BJ (cell line): ENCODE measurements around the gene PDLIM5. TPM values are rescaled to one million over a fixed set of nuclear protein-coding genes. Genes with fewer than 3 reads are reported as not detected.

Source experiments
- CTCF ChIA-PET: fragments of 350-600 bp; formaldehyde crosslinking; extraction: SDS; loops from one replicate; lab custom pipeline; 2021; ENCODE audit warnings: antibody characterized with exemption, inconsistent platforms; lab: Yijun Ruan, JAX
- POLR2A ChIA-PET: fragments of 300-600 bp; sonication (Branson Sonifier 250); formaldehyde crosslinking; extraction: SDS; loops from one replicate; lab custom pipeline; 2021; ENCODE audit warnings: antibody characterized with exemption; lab: Charles Lee
- DNase-seq: peaks from one replicate; pipeline ENCODE4 v3.0.0-alpha.2; 2011; ENCODE audit warnings: low read depth
- H3K27me3 ChIP-seq: 2 replicates; pipeline ENCODE4 v1.6.0; 2011; ENCODE audit warnings: low read length; ENCODE audit not compliant: control insufficient read depth, insufficient read depth
- H3K36me3 ChIP-seq: 2 replicates; pipeline ENCODE4 v1.5.1; 2011; ENCODE audit warnings: low read length; ENCODE audit not compliant: control insufficient read depth, insufficient read depth
- H3K4me3 ChIP-seq: 2 replicates; pipeline ENCODE4 v1.5.1; 2011; ENCODE audit warnings: low read depth, mild to moderate bottlenecking, control low read depth, low read length
- polyA plus RNA-seq: library from polyadenylated mRNA; depleted of rRNA; stranded (reverse); fragments of >200 nt; gene quantifications from 2 replicates; pipeline ENCODE4 v1.2.3, GENCODE V29; 2011
- TF ChIP-seq, protein P1 (sequence below): IDR thresholded peaks from 2 replicates; pipeline ENCODE4 v1.5.1; 2011; ENCODE audit warnings: low read depth, mild to moderate bottlenecking, control low read depth, inconsistent platforms, low read length, moderate library complexity; ENCODE audit not compliant: insufficient read depth

PDLIM5 gene
- polyA plus RNA-seq, 1 experiment: 353 TPM

DNA sequence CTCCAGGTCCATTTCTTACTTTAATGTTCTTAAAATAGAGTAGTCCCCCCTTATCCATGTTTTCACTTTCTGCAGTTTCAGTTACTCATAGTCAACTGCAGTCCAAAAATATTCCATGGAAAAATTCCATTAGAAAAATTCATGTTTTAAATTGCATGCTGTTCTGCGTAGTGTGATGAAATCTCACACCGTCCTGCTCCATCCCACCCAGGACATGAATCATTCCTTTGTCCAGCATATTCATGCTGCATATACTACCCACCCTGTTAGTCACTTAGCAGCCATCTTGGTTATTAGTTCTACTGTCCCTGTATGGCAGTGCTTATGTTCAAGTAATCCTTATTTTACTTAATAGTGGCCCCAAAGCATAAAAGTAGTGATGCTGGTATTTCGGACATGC lies 5.4 kb upstream of the PDLIM5 start:
- no peaks in the 10 kb centered on the region for H3K27me3 ChIP-seq
- H3K4me3 ChIP-seq: no peak overlapping the region
- TF ChIP-seq, protein P1, sequence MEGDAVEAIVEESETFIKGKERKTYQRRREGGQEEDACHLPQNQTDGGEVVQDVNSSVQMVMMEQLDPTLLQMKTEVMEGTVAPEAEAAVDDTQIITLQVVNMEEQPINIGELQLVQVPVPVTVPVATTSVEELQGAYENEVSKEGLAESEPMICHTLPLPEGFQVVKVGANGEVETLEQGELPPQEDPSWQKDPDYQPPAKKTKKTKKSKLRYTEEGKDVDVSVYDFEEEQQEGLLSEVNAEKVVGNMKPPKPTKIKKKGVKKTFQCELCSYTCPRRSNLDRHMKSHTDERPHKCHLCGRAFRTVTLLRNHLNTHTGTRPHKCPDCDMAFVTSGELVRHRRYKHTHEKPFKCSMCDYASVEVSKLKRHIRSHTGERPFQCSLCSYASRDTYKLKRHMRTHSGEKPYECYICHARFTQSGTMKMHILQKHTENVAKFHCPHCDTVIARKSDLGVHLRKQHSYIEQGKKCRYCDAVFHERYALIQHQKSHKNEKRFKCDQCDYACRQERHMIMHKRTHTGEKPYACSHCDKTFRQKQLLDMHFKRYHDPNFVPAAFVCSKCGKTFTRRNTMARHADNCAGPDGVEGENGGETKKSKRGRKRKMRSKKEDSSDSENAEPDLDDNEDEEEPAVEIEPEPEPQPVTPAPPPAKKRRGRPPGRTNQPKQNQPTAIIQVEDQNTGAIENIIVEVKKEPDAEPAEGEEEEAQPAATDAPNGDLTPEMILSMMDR: no peak
- CTCF ChIA-PET: no interaction called here
- POLR2A ChIA-PET: no interaction called here
- no peaks in the 10 kb centered on the region for H3K36me3 ChIP-seq
- peak; percentile 61 for DNase-seq

DNA sequence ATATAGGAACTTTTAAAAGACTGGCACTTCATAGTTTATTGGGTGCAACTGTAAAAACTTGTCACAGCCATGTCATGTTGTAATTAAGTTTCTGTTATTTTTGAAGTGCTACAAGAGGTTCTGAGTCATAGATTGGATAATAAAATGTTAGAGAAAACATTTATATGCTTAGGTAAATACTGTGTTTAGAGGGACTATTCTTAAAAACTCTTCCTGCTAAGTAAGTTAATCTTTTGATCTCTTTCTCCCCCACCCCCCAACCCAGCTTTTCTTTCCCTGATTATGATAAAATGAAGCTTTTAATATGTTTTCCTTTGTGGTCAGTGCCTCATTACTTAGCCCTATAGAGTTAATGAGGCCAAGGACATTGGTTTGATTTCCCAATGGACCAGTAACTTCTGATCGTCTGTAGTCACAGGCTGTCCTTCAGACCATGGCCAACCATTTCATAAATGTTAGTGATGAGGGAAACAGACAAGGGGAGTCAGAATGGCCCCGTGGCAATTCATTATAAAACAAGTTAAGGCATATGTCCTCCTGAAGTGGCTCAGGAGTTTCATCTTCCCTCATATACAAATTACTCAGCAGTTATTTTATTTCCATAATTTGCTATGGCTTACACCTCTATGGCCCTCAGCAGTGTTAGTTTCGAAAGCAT lies 3.9 kb upstream of the PDLIM5 start:
- Histone ChIP-seq H3K27me3 (no peaks in the 10 kb centered on the region), H3K4me3 (no peak overlapping the region), H3K36me3 (no peaks in the 10 kb centered on the region)
- DNase-seq: no peak
- TF ChIP-seq, protein P1: no peak
- CTCF ChIA-PET: no interaction called here
- POLR2A ChIA-PET: no interaction called here

DNA sequence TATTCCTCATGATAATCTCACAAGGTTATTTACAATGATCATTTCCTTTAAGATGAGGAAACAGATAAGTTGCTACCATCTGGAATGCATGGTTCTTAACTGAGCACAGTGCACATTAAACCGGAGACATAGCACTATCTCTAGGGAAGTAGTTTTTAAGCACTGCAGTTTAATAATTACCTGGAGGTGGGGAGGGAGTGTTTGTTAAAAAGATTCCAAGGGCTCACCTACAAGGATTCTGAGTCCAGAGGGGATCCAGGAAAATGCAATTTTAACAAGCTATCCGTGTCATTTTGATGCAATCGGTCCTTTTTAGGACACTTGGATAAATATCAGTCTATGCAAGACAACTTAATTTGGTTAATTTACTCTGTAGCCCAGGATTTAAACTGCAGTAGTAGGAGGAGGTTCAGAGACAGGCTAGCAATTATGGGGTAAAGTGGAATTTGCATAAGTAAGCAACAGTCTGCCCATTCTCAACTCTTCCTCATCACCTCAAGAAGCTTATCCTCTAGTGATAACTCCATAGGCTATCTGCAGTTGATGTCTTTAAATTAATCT lies 2.8 kb upstream of the PDLIM5 start:
- POLR2A ChIA-PET: no interaction called here
- H3K36me3 ChIP-seq: no peaks in the 10 kb centered on the region
- TF ChIP-seq, protein P1: no peak
- no peaks in the 10 kb centered on the region for H3K27me3 ChIP-seq
- no peak overlapping the region for H3K4me3 ChIP-seq
- CTCF ChIA-PET: no interaction called here
- DNase-seq: no peak

DNA sequence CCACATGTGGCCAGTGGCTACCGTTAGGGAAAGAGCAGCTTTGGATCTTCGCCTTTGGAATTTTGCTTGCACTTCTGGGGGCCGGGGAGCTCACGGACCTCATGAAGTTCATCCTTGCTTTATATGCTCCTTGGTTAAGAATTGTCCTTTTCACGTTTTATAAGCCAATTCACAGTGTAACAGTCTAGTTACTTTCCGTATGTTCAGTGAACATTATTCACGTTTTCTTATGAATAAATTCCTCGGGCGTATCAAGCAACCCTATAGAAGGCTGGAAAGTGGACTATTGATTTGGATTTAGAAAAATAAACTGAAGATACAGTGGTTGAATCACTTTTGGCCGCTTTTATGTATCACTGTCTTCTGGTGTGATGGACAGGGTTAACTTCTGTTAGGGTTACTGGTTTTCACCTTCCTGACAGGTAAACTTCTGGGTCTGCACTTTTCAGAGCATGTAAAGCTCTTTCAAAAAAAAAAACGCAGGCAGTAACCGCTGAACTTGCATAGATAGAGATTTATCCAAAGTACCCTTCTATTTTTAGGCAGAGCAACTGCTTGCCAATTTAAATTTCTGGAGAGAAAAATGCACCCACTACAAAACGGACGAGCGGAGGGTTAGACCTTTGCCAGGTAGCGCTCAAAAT lies 569 bp upstream of the PDLIM5 start:
- no peaks in the 10 kb centered on the region for H3K27me3 ChIP-seq
- H3K4me3 ChIP-seq: peak overlapping the region; percentile 94
- ChIA-PET CTCF (interaction anchor here (1.3 to 2.7 kb wide), 2 partner anchors 21 to 44 kb away, joined by 4 to 8 read pairs; no protein-coding TSS in a partner anchor), POLR2A (interaction anchor here (0.6 kb wide), 1 partner anchor 73 kb away, joined by 3 read pairs; no protein-coding TSS in a partner anchor)
- TF ChIP-seq, protein P1: no peak
- DNase-seq: no peak
- H3K36me3 ChIP-seq: no peaks in the 10 kb centered on the region

DNA sequence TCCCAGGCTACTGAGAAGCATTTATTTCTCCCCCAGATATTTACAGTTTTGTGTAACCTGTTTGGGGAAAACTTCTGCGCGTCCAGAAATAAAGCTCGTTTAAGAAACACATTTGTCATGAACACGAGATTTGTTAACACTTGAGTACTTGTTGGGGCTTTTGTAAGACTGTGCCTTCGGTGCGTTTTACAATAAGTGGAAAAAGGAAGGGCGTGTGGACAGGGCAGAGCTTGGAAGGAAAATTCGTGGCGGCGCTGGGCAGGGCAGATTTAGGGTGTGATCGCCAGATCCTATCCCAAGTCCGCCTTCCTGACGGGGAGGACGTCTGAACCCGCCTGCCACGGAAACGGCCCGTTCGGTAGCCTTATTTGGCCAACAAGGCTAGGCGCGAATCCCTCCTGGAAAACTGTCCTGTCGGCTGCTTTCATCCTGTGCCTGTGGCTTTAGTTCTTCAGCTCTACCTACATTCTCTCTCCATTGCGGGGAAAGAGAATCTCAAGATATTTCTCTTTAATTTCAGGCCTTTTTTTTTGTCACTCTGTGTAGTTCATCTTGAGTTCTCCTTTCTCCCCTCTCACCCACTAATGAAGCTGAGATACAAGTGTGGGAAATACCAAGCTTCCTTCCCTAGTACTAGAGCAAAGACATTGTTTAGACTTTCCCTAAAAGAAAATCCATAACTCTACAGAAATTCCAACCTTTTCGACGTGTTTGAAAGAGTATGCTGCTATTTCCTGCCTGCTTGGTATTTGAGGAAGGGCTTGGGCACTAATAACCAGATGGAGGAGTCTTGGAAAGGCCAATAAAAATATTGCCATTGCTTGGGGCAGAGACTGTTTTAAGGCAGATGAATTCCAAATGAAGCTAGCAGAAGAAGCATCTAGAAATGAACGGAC lies 982 bp downstream of the PDLIM5 start:
- Histone ChIP-seq H3K4me3 (peak overlapping the region; percentile 94), H3K27me3 (no peaks in the 10 kb centered on the region), H3K36me3 (no peaks in the 10 kb centered on the region; the same call in 1 of the 2 replicates)
- POLR2A ChIA-PET: no interaction called here
- CTCF ChIA-PET: interaction anchor here (0.5 to 1.0 kb wide), 5 partner anchors 21 to 73 kb away, joined by 3 to 4 read pairs (median 3); no protein-coding TSS in a partner anchor
- TF ChIP-seq, protein P1: no peak
- no peak for DNase-seq
